Activated CD8-positive, alpha-beta T cell treated with anti-CD3 and anti-CD28 coated beads for 36 hours (primary cell): ENCODE measurements around the gene PLAC8L1. TPM values are rescaled to one million over a fixed set of nuclear protein-coding genes. Genes with fewer than 3 reads are reported as not detected.

Experiments used
- ATAC-seq: fragments of 200-7000 bp; cut with Tn5 transposase; one replicate; pipeline ENCODE4 v1.10.0; 2021; ENCODE audit warnings: mild to moderate bottlenecking, moderate library complexity
- CTCF ChIA-PET: fragments of 350-600 bp; sonication (Branson Sonifier 250); formaldehyde crosslinking; loops from one replicate; lab custom pipeline; 2021; ENCODE audit warnings: antibody characterized with exemption; lab: Charles Lee
- POLR2A ChIA-PET: fragments of 350-600 bp; sonication (Branson Sonifier 250); formaldehyde crosslinking; loops from one replicate; lab custom pipeline; 2021; ENCODE audit warnings: antibody characterized with exemption; lab: Charles Lee
- DNase-seq: peaks from one replicate; pipeline ENCODE4 v3.0.0-alpha.2; 2020
- H3K27ac Mint-ChIP-seq: one replicate; pipeline ENCODE4 v1.8.0; 2021; ENCODE audit warnings: mild to moderate bottlenecking, mixed read lengths
- H3K27me3 Mint-ChIP-seq: one replicate; pipeline ENCODE4 v1.8.0; 2021; ENCODE audit warnings: mixed read lengths
- H3K36me3 Mint-ChIP-seq: one replicate; pipeline ENCODE4 v1.8.0; 2021; ENCODE audit warnings: low read depth, mixed read lengths
- H3K4me1 Mint-ChIP-seq: one replicate; pipeline ENCODE4 v1.8.0; 2021; ENCODE audit warnings: low read depth, mixed read lengths
- H3K4me3 Mint-ChIP-seq: one replicate; pipeline ENCODE4 v1.8.0; 2021; ENCODE audit warnings: mild to moderate bottlenecking, moderate library complexity, mixed read lengths
- H3K9me3 Mint-ChIP-seq: one replicate; pipeline ENCODE4 v1.8.0; 2021; ENCODE audit warnings: mixed read lengths
- CTCF ChIP-seq: fragments of 200-600 bp; IDR thresholded peaks from one replicate; pipeline ENCODE4 v1.8.0; 2022; ENCODE audit warnings: antibody characterized with exemption, mild to moderate bottlenecking
- intact Hi-C: fragments of 100-400 bp; cut with micrococcal nuclease; formaldehyde crosslinking; loops from one replicate; pipeline ENCODE4 v1.10.0; 2022
- total RNA-seq, 2 experiments: library from RNA; stranded (reverse); gene quantifications; one replicate each; pipeline ENCODE4 v1.2.3, GENCODE V29; 2021

The PLAC8L1 gene
- total RNA-seq, 2 experiments from 2014 or later: 0.61 TPM; not detected in 1

GRCh38 chr5:146070746-146071145, 34.6 kb downstream of the PLAC8L1 start:
- intact Hi-C loops: no loop called here
- TF ChIP-seq CTCF: no peak
- no peak overlapping the region for H3K27ac Mint-ChIP-seq
- DNase-seq: no peak
- peaks cover 4% of the 10 kb centered on the region for H3K27me3 Mint-ChIP-seq
- H3K4me3 Mint-ChIP-seq: no peak overlapping the region
- no peaks in the 10 kb centered on the region for H3K4me1 Mint-ChIP-seq
- ChIA-PET CTCF (interaction anchor here (0.6 kb wide), 1 partner anchor 102 kb away, joined by 3 read pairs; no protein-coding TSS in a partner anchor), POLR2A (interaction anchor here (1.5 kb wide), 1 partner anchor 12 kb away, joined by 3 read pairs; no protein-coding TSS in a partner anchor)
- no peak for ATAC-seq
- H3K36me3 Mint-ChIP-seq: no peaks in the 10 kb centered on the region
- no peaks in the 10 kb centered on the region for H3K9me3 Mint-ChIP-seq

- no peaks in the 10 kb centered on the region for H3K36me3 Mint-ChIP-seq
- ATAC-seq (no peak), DNase-seq (no peak)
- H3K4me1 Mint-ChIP-seq: no peaks in the 10 kb centered on the region
- TF ChIP-seq CTCF: no peak
- peaks cover 4% of the 10 kb centered on the region for H3K27me3 Mint-ChIP-seq
- H3K4me3 Mint-ChIP-seq: no peak overlapping the region
- intact Hi-C loops: no loop called here
- CTCF ChIA-PET: no interaction called here
- POLR2A ChIA-PET: no interaction called here
- no peak overlapping the region for H3K27ac Mint-ChIP-seq
- no peaks in the 10 kb centered on the region for H3K9me3 Mint-ChIP-seq
Measured at GRCh38 chr5:146069780-146070099, 35.6 kb downstream of the PLAC8L1 start.

GRCh38 chr5:146068977-146069779, 36.2 kb downstream of the PLAC8L1 start:
- peaks cover 3% of the 10 kb centered on the region for H3K27me3 Mint-ChIP-seq
- TF ChIP-seq CTCF: no peak
- no peaks in the 10 kb centered on the region for H3K36me3 Mint-ChIP-seq
- H3K4me1 Mint-ChIP-seq: no peaks in the 10 kb centered on the region
- no peak overlapping the region for H3K27ac Mint-ChIP-seq
- no peaks in the 10 kb centered on the region for H3K9me3 Mint-ChIP-seq
- CTCF ChIA-PET: no interaction called here
- intact Hi-C loops: no loop called here
- no peak overlapping the region for H3K4me3 Mint-ChIP-seq
- ATAC-seq (no peak), DNase-seq (no peak)
- POLR2A ChIA-PET: no interaction called here

GRCh38 chr5:146068206-146068605, 37.2 kb downstream of the PLAC8L1 start:
- no peak overlapping the region for H3K27ac Mint-ChIP-seq
- no peak for TF ChIP-seq CTCF
- no peaks in the 10 kb centered on the region for H3K36me3 Mint-ChIP-seq
- ATAC-seq (no peak), DNase-seq (no peak)
- intact Hi-C loops: no loop called here
- peaks cover 3% of the 10 kb centered on the region for H3K27me3 Mint-ChIP-seq
- no peak overlapping the region for H3K4me3 Mint-ChIP-seq
- H3K9me3 Mint-ChIP-seq: no peaks in the 10 kb centered on the region
- H3K4me1 Mint-ChIP-seq: no peaks in the 10 kb centered on the region
- ChIA-PET CTCF (no interaction called here), POLR2A (no interaction called here)

- Mint-ChIP-seq H3K36me3 (no peaks in the 10 kb centered on the region), H3K27ac (no peak overlapping the region), H3K4me3 (no peak overlapping the region), H3K9me3 (no peaks in the 10 kb centered on the region), H3K27me3 (peaks cover 3% of the 10 kb centered on the region), H3K4me1 (no peaks in the 10 kb centered on the region)
- TF ChIP-seq CTCF: no peak
- intact Hi-C loops: no loop called here
- ATAC-seq: no peak
- ChIA-PET CTCF (no interaction called here), POLR2A (no interaction called here)
- DNase-seq: no peak
Measured at GRCh38 chr5:146066968-146067367, 38.4 kb downstream of the PLAC8L1 start.
